CD4-positive, alpha-beta memory T cell (primary cell): Measurements from ENCODE around the gene ACAN. TPM values are rescaled to one million over a fixed set of nuclear protein-coding genes. Genes with fewer than 3 reads are reported as not detected.

ENCODE experiments used
- CTCF ChIA-PET: fragments of 350-600 bp; sonication (Branson Sonifier 250); formaldehyde crosslinking; loops from one replicate; lab custom pipeline; 2021; ENCODE audit warnings: inconsistent platforms; ENCODE audit not compliant: partially characterized antibody; lab: Charles Lee
- POLR2A ChIA-PET: fragments of 350-600 bp; sonication (Branson Sonifier 250); formaldehyde crosslinking; loops from one replicate; lab custom pipeline; 2021; ENCODE audit not compliant: partially characterized antibody; lab: Charles Lee
- DNase-seq, 5 donors: peaks; one replicate each; pipeline versions ENCODE4 v3.0.0 to v3.0.0-alpha.2; 2020 to 2022; ENCODE audit warnings: mixed read lengths in 1 of 5
- H3K27ac ChIP-seq: one replicate; pipeline ENCODE4 v1.7.0; 2013; ENCODE audit warnings: low read depth, low read length
- H3K27me3 ChIP-seq: 2 replicates; pipeline ENCODE4 v1.7.0; 2013; ENCODE audit warnings: mild to moderate bottlenecking, low read length, moderate library complexity; ENCODE audit not compliant: insufficient read depth
- H3K36me3 ChIP-seq: 2 replicates; pipeline ENCODE4 v1.7.0; 2013; ENCODE audit warnings: mild to moderate bottlenecking, low read length, moderate library complexity; ENCODE audit not compliant: insufficient read depth
- H3K4me1 ChIP-seq: 2 replicates; pipeline ENCODE4 v1.7.0; 2013; ENCODE audit warnings: mild to moderate bottlenecking, low read length, moderate library complexity; ENCODE audit not compliant: insufficient read depth
- H3K4me3 ChIP-seq, 2 donors: one replicate each; pipeline ENCODE4 v1.7.0; 2013; ENCODE audit warnings: low read length in 2 of 2, mild to moderate bottlenecking in 1 of 2
- H3K9me3 ChIP-seq, 2 donors: one replicate each; pipeline ENCODE4 v1.7.0; 2013; ENCODE audit warnings: low read length in 2 of 2, control low read depth in 1 of 2; ENCODE audit not compliant: control insufficient read depth in 1 of 2
- H3K27ac Mint-ChIP-seq, 7 donors: one replicate each; pipeline ENCODE4 v1.8.0; 2020 to 2021; ENCODE audit warnings: mixed read lengths in 7 of 7, mild to moderate bottlenecking in 6 of 7, inconsistent platforms in 3 of 7, moderate library complexity in 3 of 7
- H3K27me3 Mint-ChIP-seq, 2 donors: one replicate each; pipeline ENCODE4 v1.8.0; 2020 to 2021; ENCODE audit warnings: mixed read lengths in 2 of 2
- H3K36me3 Mint-ChIP-seq, 2 donors: one replicate each; pipeline ENCODE4 v1.8.0; 2020 to 2021; ENCODE audit warnings: mixed read lengths in 2 of 2, inconsistent platforms in 1 of 2, mild to moderate bottlenecking in 1 of 2
- H3K4me1 Mint-ChIP-seq, 4 donors: one replicate each; pipeline ENCODE4 v1.8.0; 2020 to 2021; ENCODE audit warnings: mixed read lengths in 4 of 4, mild to moderate bottlenecking in 1 of 4
- H3K4me3 Mint-ChIP-seq, 8 donors: one replicate each; pipeline ENCODE4 v1.8.0; 2020 to 2021; ENCODE audit warnings: mixed read lengths in 8 of 8, mild to moderate bottlenecking in 7 of 8, moderate library complexity in 6 of 8, inconsistent platforms in 3 of 8
- H3K9me3 Mint-ChIP-seq, 8 donors: one replicate each; pipeline ENCODE4 v1.8.0; 2020 to 2021; ENCODE audit warnings: mixed read lengths in 8 of 8, mild to moderate bottlenecking in 5 of 8, inconsistent platforms in 3 of 8, moderate library complexity in 1 of 8
- intact Hi-C: fragments of 100-400 bp; cut with micrococcal nuclease; formaldehyde crosslinking; loops from one replicate; pipeline ENCODE4 v1.15.1; 2023
- polyA plus RNA-seq, 2 donors: library from polyadenylated mRNA; unstranded; fragments of 300-500 nt; fragmentation: Illumina TruSeq; gene quantifications; one replicate each; pipeline ENCODE4 v1.2.3, GENCODE V29; 2021
- total RNA-seq, 2 experiments: library from RNA; stranded (reverse); gene quantifications; one replicate each; pipeline ENCODE4 v1.2.3, GENCODE V29; 2021

Gene ACAN
- total and polyA plus RNA-seq, 4 experiments from 2014 or later: 0.02 TPM; not detected in 3

DNA sequence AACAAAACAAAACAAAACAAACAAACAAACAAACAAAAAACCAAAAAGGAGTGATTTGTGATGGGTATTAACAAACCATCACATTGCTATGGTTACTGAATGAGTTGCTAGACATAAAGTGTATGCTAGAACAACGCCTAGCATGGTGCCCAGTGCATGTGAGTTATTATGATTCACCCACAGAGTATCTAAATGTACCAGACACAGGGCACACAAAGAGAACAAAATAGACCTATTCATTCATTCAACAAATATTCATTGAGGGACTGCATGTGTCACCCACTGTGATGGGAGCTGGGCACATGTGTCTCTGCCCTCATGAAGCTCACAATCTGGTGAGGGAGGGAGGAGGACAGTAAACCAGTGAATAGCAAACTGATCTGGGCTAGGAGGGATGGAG is 11.6 kb upstream of the ACAN start:
- POLR2A ChIA-PET: no interaction called here

GRCh38 chr15:88792342-88793282 is 10.6 kb upstream of the ACAN start:
- Histone ChIP-seq H3K27me3 (peaks cover 5% of the 10 kb centered on the region), H3K27ac (no peak overlapping the region), H3K36me3 (no peaks in the 10 kb centered on the region), H3K4me1 (no peaks in the 10 kb centered on the region), H3K9me3 (no peaks in the 10 kb centered on the region), H3K4me3 (no peak overlapping the region)
- Mint-ChIP-seq H3K9me3 (peaks cover 0 to 2% (median 0%) of the 10 kb centered on the region in 8 donors), H3K27ac (no peak overlapping the region), H3K4me1 (no peaks in the 10 kb centered on the region), H3K27me3 (peaks cover 33 to 45% of the 10 kb centered on the region in 2 donors), H3K4me3 (no peak overlapping the region), H3K36me3 (no peaks in the 10 kb centered on the region)
- intact Hi-C loops: no loop called here
- ChIA-PET POLR2A (no interaction called here), CTCF (interaction anchor here (1.0 kb wide), 1 partner anchor 12 kb away, joined by 3 read pairs; no protein-coding TSS in a partner anchor)
- no peak for DNase-seq

More for the DNA sequence above, 11.6 kb upstream of the ACAN start:
- CTCF ChIA-PET: interaction anchor here (1.0 kb wide), 1 partner anchor 13 kb away, joined by 3 read pairs; no protein-coding TSS in a partner anchor
- DNase-seq: no peak
- Histone ChIP-seq H3K9me3 (no peaks in the 10 kb centered on the region), H3K27me3 (peaks cover 5% of the 10 kb centered on the region), H3K27ac (no peak overlapping the region), H3K4me1 (no peaks in the 10 kb centered on the region), H3K4me3 (no peak overlapping the region), H3K36me3 (no peaks in the 10 kb centered on the region)
- intact Hi-C loops: no loop called here
- Mint-ChIP-seq H3K9me3 (peaks cover 0 to 5% (median 0%) of the 10 kb centered on the region in 8 donors), H3K4me3 (no peak overlapping the region), H3K27me3 (peaks cover 26 to 38% of the 10 kb centered on the region in 2 donors), H3K36me3 (no peaks in the 10 kb centered on the region), H3K4me1 (no peaks in the 10 kb centered on the region), H3K27ac (no peak overlapping the region)

- H3K27me3 ChIP-seq: peaks cover 5% of the 10 kb centered on the region
- CTCF ChIA-PET: no interaction called here
Measured at GRCh38 chr15:88794001-88794400, 9.2 kb upstream of the ACAN start.

GRCh38 chr15:88797663-88798339 is 5.4 kb upstream of the ACAN start:
- ChIA-PET CTCF (interaction anchor here (1.1 kb wide), 1 partner anchor 11 kb away, joined by 4 read pairs; no protein-coding TSS in a partner anchor), POLR2A (no interaction called here)
- H3K4me3 ChIP-seq: no peak overlapping the region
- intact Hi-C loops: no loop called here
- Mint-ChIP-seq H3K27ac (no peak overlapping the region), H3K9me3 (no peaks in the 10 kb centered on the region), H3K4me3 (no peak overlapping the region), H3K36me3 (no peaks in the 10 kb centered on the region), H3K27me3 (peaks cover 52 to 56% of the 10 kb centered on the region in 2 donors), H3K4me1 (peaks cover 2 to 7% (median 3%) of the 10 kb centered on the region in 4 donors)
- H3K4me1 ChIP-seq: no peaks in the 10 kb centered on the region
- no peak overlapping the region for H3K27ac ChIP-seq
- peaks cover 5% of the 10 kb centered on the region for H3K27me3 ChIP-seq
- H3K9me3 ChIP-seq: no peaks in the 10 kb centered on the region
- no peak for DNase-seq
- no peaks in the 10 kb centered on the region for H3K36me3 ChIP-seq

More at GRCh38 chr15:88794001-88794400, 9.2 kb upstream of the ACAN start:
- Histone ChIP-seq H3K4me1 (no peaks in the 10 kb centered on the region), H3K4me3 (no peak overlapping the region), H3K27ac (no peak overlapping the region), H3K9me3 (no peaks in the 10 kb centered on the region), H3K36me3 (no peaks in the 10 kb centered on the region)
- Mint-ChIP-seq H3K4me1 (no peaks in the 10 kb centered on the region), H3K4me3 (no peak overlapping the region), H3K9me3 (no peaks in the 10 kb centered on the region), H3K27ac (peak overlapping the region in 1 of 7 donors; percentile 48), H3K36me3 (no peaks in the 10 kb centered on the region), H3K27me3 (peaks cover 43 to 50% of the 10 kb centered on the region in 2 donors)
- intact Hi-C loops: no loop called here
- POLR2A ChIA-PET: no interaction called here
- no peak for DNase-seq

DNA sequence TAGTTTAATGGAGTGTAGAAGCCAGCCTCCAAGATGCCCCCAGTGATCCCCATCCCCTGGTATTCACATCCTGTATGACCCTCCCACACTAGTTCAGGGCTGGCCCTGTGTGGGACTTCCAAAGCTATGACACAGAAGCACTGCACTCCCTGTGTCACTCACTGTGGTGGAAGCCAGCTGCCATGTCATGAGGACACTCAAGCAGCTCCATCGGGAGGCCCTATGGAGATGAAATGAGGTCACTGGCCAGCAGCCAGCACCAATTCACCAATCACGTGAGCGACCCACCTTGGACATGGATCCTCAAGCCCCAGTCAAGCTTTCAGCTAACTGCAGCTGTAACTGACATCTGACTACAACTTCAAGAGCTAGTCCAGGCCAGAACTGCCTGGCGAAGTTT is 3.9 kb upstream of the ACAN start:
- intact Hi-C loops: no loop called here
- Mint-ChIP-seq H3K27ac (no peak overlapping the region), H3K4me1 (peaks cover 4 to 14% (median 8%) of the 10 kb centered on the region in 4 donors), H3K36me3 (no peaks in the 10 kb centered on the region), H3K4me3 (no peak overlapping the region), H3K9me3 (no peaks in the 10 kb centered on the region), H3K27me3 (peaks cover 51 to 52% of the 10 kb centered on the region in 2 donors)
- ChIA-PET POLR2A (no interaction called here), CTCF (no interaction called here)
- no peaks in the 10 kb centered on the region for H3K4me1 ChIP-seq
- DNase-seq: no peak
- peaks cover 4% of the 10 kb centered on the region for H3K27me3 ChIP-seq
- H3K36me3 ChIP-seq: no peaks in the 10 kb centered on the region
- H3K4me3 ChIP-seq: no peak overlapping the region
- H3K27ac ChIP-seq: no peak overlapping the region
- H3K9me3 ChIP-seq: no peaks in the 10 kb centered on the region

DNA sequence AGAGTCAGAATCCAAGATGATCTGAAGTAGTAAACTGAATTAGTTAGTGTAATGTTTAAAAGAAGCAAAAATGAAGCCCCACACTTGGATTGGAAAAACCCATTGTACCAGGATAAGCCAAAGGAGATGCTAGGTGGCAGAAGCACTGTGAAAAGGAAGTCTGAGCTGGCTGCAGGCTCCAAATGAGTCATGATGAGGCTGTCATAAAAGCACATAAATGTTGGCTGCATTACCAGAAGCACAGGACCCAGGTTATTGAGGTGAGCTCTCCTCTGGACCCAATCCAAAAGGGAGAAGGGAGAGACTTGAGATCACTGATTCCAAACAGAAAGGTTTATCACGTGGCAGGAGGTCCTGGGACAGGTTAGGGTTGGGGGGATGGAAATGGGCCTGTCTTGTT is 3.2 kb upstream of the ACAN start:
- DNase-seq: no peak
- no peaks in the 10 kb centered on the region for H3K36me3 Mint-ChIP-seq
- Histone ChIP-seq H3K27ac (no peak overlapping the region), H3K4me3 (no peak overlapping the region), H3K36me3 (no peaks in the 10 kb centered on the region), H3K4me1 (no peaks in the 10 kb centered on the region), H3K9me3 (no peaks in the 10 kb centered on the region), H3K27me3 (peaks cover 5% of the 10 kb centered on the region)
- peaks cover 0 to under 1% (median 0%) of the 10 kb centered on the region in 8 donors for H3K9me3 Mint-ChIP-seq
- peaks cover 4 to 14% (median 8%) of the 10 kb centered on the region in 4 donors for H3K4me1 Mint-ChIP-seq
- H3K27ac Mint-ChIP-seq: no peak overlapping the region
- CTCF ChIA-PET: no interaction called here
- intact Hi-C loops: loop anchor here (10.0 kb wide), 1 partner anchor 175 kb away; the partner anchor contains the start of gene AEN
- H3K4me3 Mint-ChIP-seq: no peak overlapping the region
- POLR2A ChIA-PET: no interaction called here
- peaks cover 54 to 55% of the 10 kb centered on the region in 2 donors for H3K27me3 Mint-ChIP-seq

- CTCF ChIA-PET: no interaction called here
- Mint-ChIP-seq H3K9me3 (peaks cover 0 to 1% (median 0%) of the 10 kb centered on the region in 8 donors), H3K27me3 (peaks cover 54 to 56% of the 10 kb centered on the region in 2 donors), H3K27ac (no peak overlapping the region), H3K36me3 (no peaks in the 10 kb centered on the region), H3K4me3 (no peak overlapping the region), H3K4me1 (peaks cover 5 to 14% (median 9%) of the 10 kb centered on the region in 4 donors)
- Histone ChIP-seq H3K27ac (no peak overlapping the region), H3K27me3 (peaks cover 5% of the 10 kb centered on the region), H3K9me3 (no peaks in the 10 kb centered on the region), H3K4me3 (no peak overlapping the region), H3K36me3 (no peaks in the 10 kb centered on the region), H3K4me1 (no peaks in the 10 kb centered on the region)
- DNase-seq: no peak
- intact Hi-C loops: loop anchor here (10.0 kb wide), 1 partner anchor 176 kb away; the partner anchor contains the start of gene AEN
- POLR2A ChIA-PET: no interaction called here
Measured at GRCh38 chr15:88800738-88801137, 2.5 kb upstream of the ACAN start.
